Stimulated activated CD8-positive, alpha-beta memory T cell treated with anti-CD3 and anti-CD28 coated beads, Interleukin-12 subunit alpha, Interleukin-12 subunit beta, amount 100 ng/mL, for 1 hour (primary cell): ENCODE measurements around the gene MAP3K12.

Experiments used
- DNase-seq: peaks from one replicate; pipeline ENCODE4 v3.0.0-alpha.2; 2020; ENCODE audit warnings: low read depth

The MAP3K12 gene

GRCh38 chr12:53507603-53507885, 8.3 kb upstream of the MAP3K12 start:
- no peak for DNase-seq

DNA sequence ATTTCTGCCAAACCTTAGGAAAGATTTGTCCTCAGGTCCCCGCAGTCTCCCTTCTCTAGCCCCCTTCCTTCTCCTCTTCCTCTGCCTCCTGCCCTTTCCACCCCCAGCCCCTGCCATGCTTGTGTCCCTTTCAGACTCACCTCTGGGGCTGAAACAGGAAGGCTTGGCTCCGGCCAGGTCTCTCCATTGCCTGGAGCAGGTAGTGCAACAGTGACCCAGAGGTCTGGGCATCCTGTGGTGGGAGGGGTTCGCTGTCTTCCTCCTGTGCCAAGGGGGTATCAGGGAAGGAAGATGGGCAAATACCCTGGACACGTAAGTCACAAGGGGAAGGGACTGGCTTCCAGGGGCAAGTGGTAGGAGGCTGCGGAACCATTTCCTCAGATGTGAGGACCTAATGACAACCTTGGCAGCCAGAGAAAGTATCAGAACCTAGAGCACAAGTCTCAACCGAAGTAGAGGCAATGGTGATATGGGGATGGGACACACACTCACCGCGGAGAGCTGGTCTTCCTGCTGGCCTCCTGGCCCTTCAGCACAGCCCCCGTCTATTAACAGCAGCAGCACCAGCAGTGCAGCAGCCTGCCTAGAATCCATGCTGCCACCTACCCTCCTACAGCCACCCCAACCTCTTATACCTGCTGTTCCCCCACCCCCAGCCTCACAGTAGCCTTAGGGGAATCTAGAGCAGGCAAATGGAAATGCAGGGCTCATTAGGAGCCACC, 7.8 kb upstream of the MAP3K12 start, which contains the start of gene NPFF:
Gene NPFF (minus strand): TSS at position 604 of the 722 bp plus-strand sequence. CDS start 10 bp downstream, at position 594.
- DNase-seq = no peak

- DNase-seq = no peak
Observed at GRCh38 chr12:53506450-53506785, 7.2 kb upstream of the MAP3K12 start.

- DNase-seq = no peak
Observed at GRCh38 chr12:53505555-53506449, 6.5 kb upstream of the MAP3K12 start.

DNA sequence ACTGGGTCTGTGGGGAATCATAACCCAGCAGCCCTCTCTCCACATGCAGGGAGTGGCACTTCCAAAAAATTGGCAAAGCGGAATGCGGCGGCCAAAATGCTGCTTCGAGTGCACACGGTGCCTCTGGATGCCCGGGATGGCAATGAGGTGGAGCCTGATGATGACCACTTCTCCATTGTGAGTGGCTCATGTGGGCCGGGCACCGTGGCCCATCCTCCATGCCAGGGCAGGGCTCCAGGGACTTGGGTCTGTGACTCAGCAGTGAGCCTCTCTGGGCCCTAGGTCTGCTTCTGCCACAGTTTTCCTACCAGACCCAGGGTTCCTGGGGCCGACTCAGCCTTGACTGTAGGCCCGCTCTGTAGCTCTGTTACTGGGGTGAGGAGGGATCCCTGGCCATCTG, 5.8 kb upstream of the MAP3K12 start:
- no peak for DNase-seq

GRCh38 chr12:53504004-53504920, 5.0 kb upstream of the MAP3K12 start:
- DNase-seq = no peak

DNA sequence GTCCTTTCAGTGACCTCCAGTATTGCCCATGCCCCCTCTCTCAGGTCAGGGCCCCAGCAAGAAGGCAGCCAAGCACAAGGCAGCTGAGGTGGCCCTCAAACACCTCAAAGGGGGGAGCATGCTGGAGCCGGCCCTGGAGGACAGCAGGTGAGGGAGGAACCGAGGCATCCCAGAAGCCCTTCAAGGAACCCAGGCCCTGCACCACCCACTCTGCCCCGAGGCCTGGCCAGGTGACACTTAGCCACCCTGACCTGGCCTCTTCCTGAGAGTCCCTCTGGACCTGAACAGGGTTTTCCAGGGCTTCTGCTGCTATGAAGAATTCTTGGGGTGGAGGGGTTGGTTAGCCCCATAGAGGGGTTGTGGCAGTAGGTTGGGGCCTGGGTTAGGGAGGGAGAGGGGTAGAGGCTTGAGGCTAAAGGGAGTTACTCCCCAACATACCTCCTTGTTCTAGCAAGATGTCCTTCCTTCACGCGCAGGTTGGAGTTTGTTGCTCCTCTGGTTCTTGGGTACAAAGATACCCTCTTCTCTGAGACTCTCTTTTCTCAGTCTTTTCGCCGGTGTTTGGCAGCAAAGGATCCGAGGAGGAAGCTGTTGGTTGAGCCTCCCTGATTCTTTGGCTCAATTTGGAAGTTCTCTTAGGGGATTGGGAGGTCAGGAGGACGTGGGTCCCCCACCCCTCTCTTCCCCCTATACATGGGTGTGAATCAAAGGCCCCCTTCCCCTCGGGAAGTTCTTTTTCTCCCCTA, 3.9 kb upstream of the MAP3K12 start:
- no peak for DNase-seq

DNA sequence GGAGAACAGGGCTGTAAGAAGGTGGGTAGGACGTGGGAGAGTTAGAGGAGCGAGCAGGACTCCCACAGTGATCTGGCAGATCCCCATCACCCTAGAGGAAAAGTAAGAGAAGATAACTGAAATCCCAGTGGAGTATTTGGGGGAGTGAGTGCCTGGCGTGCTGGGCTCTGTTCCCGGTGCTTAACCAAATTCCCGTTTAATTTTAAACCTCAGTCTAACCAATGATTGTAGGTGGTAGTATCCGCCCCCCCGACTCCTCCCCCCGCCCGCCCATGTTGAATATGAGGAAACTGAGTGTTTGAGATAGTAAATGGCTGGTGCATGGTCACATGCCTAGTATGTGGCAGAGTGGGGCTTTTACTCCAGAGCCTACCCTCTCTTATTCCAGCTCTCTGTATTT, 3.1 kb upstream of the MAP3K12 start:
- no peak for DNase-seq

DNA sequence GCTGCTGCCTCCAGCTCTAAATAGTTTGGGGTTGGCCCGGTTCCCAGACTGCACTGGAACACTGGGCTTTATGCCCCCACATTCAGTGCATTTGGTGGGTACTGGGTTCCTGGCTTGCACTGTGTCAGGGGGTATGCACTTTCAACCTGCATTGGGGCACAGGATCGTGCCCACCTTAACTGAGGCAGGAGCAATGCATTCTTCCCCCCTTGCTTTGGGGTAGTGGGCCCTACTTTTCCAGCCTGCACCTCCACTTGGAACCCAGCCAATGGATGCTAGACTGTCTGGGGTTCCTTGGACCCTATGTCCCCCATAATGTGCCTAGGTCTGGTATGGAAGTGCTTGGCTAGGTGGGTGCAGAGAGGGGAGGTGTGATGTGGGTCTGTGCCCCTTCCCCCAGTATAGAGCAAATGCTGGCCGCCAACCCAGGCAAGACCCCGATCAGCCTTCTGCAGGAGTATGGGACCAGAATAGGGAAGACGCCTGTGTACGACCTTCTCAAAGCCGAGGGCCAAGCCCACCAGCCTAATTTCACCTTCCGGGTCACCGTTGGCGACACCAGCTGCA, 2.4 kb upstream of the MAP3K12 start:
- DNase-seq = no peak

GRCh38 chr12:53500776-53501614, 1.7 kb upstream of the MAP3K12 start, which contains the start of gene TARBP2:
Gene TARBP2 (plus strand): TSS chr12:53501283. CDS start chr12:53501409, 126 bp downstream.
- peak; percentile 97 for DNase-seq

- DNase-seq = no peak
Observed at GRCh38 chr12:53500142-53500775, 1.0 kb upstream of the MAP3K12 start.

DNA sequence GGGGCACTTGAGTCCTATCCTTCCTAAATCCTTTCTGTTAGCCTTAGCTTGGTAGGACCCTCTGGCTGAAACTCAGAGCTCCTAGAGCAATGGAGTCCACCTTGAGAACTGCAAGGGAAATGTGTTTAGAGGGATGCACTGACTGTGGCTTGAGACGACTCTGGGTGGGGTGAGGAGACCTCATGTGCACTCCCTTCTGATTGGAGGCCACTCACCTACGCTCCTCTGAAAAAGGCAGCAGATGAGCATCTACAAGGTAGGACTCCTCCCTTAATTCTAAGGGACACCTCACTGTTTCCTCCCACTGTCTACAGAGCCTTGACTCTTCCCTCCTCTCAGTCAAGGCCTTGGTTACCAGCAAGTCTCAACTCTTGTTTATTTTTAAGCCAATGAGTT, 1.0 kb downstream of the MAP3K12 start:
- DNase-seq = no peak

GRCh38 chr12:53497461-53497860, 1.8 kb downstream of the MAP3K12 start:
- DNase-seq = no peak

DNA sequence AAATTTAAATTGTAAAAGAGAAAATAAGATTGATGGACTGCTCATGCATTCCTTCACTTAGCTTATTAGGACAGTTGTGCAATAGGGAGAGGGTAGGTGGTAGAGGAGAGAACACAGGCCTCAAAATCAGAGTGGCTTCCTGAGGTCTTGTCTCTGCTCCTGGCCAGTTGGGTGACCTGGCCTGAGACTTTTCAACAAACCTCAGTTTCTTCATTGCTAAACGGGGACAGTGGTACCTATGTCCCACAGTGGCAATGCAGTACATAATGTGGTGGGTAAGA, 2.6 kb downstream of the MAP3K12 start:
- no peak for DNase-seq

GRCh38 chr12:53495903-53496751, 3.1 kb downstream of the MAP3K12 start:
- no peak for DNase-seq

GRCh38 chr12:53493610-53494391, 5.5 kb downstream of the MAP3K12 start:
- no peak for DNase-seq

- peak; percentile 72 for DNase-seq
Observed at GRCh38 chr12:53492830-53493609, 6.2 kb downstream of the MAP3K12 start.

GRCh38 chr12:53492188-53492587, 7.1 kb downstream of the MAP3K12 start:
- no peak for DNase-seq
